Activated CD8-positive, alpha-beta T cell treated with anti-CD3 and anti-CD28 coated beads for 36 hours (primary cell): ENCODE data around the gene HABP4. TPM values are rescaled to one million over a fixed set of nuclear protein-coding genes. Genes with fewer than 3 reads are reported as not detected.

Experiments
- ATAC-seq: fragments of 200-7000 bp; cut with Tn5 transposase; one replicate; pipeline ENCODE4 v1.10.0; 2021; ENCODE audit warnings: mild to moderate bottlenecking, moderate library complexity
- CTCF ChIA-PET: fragments of 350-600 bp; sonication (Branson Sonifier 250); formaldehyde crosslinking; loops from one replicate; lab custom pipeline; 2021; ENCODE audit warnings: antibody characterized with exemption; lab: Charles Lee
- POLR2A ChIA-PET: fragments of 350-600 bp; sonication (Branson Sonifier 250); formaldehyde crosslinking; loops from one replicate; lab custom pipeline; 2021; ENCODE audit warnings: antibody characterized with exemption; lab: Charles Lee
- DNase-seq: peaks from one replicate; pipeline ENCODE4 v3.0.0-alpha.2; 2020
- H3K27ac Mint-ChIP-seq: one replicate; pipeline ENCODE4 v1.8.0; 2021; ENCODE audit warnings: mild to moderate bottlenecking, mixed read lengths
- H3K27me3 Mint-ChIP-seq: one replicate; pipeline ENCODE4 v1.8.0; 2021; ENCODE audit warnings: mixed read lengths
- H3K36me3 Mint-ChIP-seq: one replicate; pipeline ENCODE4 v1.8.0; 2021; ENCODE audit warnings: low read depth, mixed read lengths
- H3K4me1 Mint-ChIP-seq: one replicate; pipeline ENCODE4 v1.8.0; 2021; ENCODE audit warnings: low read depth, mixed read lengths
- H3K4me3 Mint-ChIP-seq: one replicate; pipeline ENCODE4 v1.8.0; 2021; ENCODE audit warnings: mild to moderate bottlenecking, moderate library complexity, mixed read lengths
- H3K9me3 Mint-ChIP-seq: one replicate; pipeline ENCODE4 v1.8.0; 2021; ENCODE audit warnings: mixed read lengths
- intact Hi-C: fragments of 100-400 bp; cut with micrococcal nuclease; formaldehyde crosslinking; loops from one replicate; pipeline ENCODE4 v1.10.0; 2022
- total RNA-seq, 2 experiments: library from RNA; stranded (reverse); gene quantifications; one replicate each; pipeline ENCODE4 v1.2.3, GENCODE V29; 2021
- TF ChIP-seq, protein P1 (sequence below): fragments of 200-600 bp; IDR thresholded peaks from one replicate; pipeline ENCODE4 v1.8.0; 2022; ENCODE audit warnings: antibody characterized with exemption, mild to moderate bottlenecking

HABP4 gene
- total RNA-seq, 2 experiments from 2014 or later: 7.0 to 8.3 TPM

DNA sequence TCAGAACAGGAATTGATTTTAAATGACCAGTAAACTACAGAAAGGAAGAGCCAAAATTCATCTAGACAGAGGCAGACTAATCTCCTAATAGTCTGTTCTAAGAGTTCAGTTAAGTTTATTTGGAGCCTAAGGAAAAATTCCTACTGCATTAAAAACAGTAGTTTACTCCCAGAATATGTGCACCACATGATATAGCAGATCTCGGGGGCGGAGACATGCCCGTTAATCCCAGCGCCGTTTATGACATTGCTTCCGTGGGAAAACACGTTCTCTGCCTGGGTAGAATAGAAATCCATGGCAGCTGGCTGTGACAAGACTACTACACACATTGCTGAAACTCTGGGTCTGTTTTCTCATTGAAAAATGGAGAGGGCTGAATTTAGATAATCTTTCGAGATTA is 11.4 kb downstream of the HABP4 start:
- DNase-seq (no peak), ATAC-seq (no peak)
- H3K27me3 Mint-ChIP-seq: no peaks in the 10 kb centered on the region
- H3K4me1 Mint-ChIP-seq: peaks cover 10% of the 10 kb centered on the region
- intact Hi-C loops: no loop called here
- CTCF ChIA-PET: interaction anchor here (0.6 to 1.9 kb wide), 2 partner anchors 19 to 189 kb away, joined by 3 to 5 read pairs; no protein-coding TSS in a partner anchor
- H3K9me3 Mint-ChIP-seq: no peaks in the 10 kb centered on the region
- TF ChIP-seq, protein P1, sequence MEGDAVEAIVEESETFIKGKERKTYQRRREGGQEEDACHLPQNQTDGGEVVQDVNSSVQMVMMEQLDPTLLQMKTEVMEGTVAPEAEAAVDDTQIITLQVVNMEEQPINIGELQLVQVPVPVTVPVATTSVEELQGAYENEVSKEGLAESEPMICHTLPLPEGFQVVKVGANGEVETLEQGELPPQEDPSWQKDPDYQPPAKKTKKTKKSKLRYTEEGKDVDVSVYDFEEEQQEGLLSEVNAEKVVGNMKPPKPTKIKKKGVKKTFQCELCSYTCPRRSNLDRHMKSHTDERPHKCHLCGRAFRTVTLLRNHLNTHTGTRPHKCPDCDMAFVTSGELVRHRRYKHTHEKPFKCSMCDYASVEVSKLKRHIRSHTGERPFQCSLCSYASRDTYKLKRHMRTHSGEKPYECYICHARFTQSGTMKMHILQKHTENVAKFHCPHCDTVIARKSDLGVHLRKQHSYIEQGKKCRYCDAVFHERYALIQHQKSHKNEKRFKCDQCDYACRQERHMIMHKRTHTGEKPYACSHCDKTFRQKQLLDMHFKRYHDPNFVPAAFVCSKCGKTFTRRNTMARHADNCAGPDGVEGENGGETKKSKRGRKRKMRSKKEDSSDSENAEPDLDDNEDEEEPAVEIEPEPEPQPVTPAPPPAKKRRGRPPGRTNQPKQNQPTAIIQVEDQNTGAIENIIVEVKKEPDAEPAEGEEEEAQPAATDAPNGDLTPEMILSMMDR: no peak
- H3K36me3 Mint-ChIP-seq: peaks cover 10% of the 10 kb centered on the region
- H3K27ac Mint-ChIP-seq: no peak overlapping the region
- no peak overlapping the region for H3K4me3 Mint-ChIP-seq
- POLR2A ChIA-PET: no interaction called here

DNA sequence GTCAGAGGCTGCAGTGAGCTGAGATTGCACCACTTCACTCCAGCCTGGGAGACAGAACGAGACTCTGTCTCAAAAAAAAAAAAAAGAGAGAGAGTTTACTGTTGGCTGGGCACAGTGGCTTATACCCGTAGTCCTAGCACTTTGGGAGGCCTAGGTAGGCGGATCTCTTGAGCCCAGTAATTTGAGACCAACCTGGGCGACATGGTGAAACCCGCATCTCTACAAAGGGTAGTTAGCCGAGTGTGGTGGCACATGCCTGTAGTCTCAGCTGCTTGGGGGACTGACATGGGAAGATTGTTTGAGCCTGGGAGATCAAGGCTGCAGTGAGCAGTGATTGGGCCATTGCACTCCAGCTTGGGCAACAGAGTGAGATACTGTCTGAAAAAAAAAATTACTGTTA is 12.6 kb downstream of the HABP4 start:
- H3K27ac Mint-ChIP-seq: no peak overlapping the region
- TF ChIP-seq, protein P1: no peak
- POLR2A ChIA-PET: no interaction called here
- CTCF ChIA-PET: interaction anchor here (1.9 kb wide), 1 partner anchor 21 kb away, joined by 5 read pairs; no protein-coding TSS in a partner anchor
- no peak for ATAC-seq
- H3K4me3 Mint-ChIP-seq: no peak overlapping the region
- no peak for DNase-seq
- H3K4me1 Mint-ChIP-seq: peaks cover 10% of the 10 kb centered on the region
- no peaks in the 10 kb centered on the region for H3K9me3 Mint-ChIP-seq
- intact Hi-C loops: no loop called here
- H3K36me3 Mint-ChIP-seq: peaks cover 13% of the 10 kb centered on the region
- H3K27me3 Mint-ChIP-seq: no peaks in the 10 kb centered on the region

DNA sequence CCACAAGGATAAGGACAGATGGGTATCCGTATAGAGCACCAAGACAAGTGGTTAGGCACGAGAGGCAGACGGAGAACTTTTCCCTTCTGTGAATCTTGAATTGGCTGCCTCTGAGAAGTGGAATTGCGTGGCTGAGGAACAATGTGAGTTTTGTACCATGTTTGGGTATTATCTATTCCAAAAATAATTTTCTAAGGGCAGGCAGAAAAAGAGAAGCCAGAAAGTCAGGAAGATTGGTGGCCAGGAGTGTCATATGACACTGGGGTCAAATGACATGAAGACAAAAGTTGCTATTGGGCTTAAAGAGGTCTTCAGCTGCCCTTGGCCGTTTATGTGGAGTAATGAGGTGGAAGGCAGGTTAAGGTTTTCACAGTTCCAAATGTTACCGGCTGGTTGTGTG is 14.5 kb downstream of the HABP4 start:
- H3K4me3 Mint-ChIP-seq: no peak overlapping the region
- ATAC-seq (no peak), DNase-seq (no peak)
- peaks cover 11% of the 10 kb centered on the region for H3K36me3 Mint-ChIP-seq
- intact Hi-C loops: no loop called here
- POLR2A ChIA-PET: no interaction called here
- no peaks in the 10 kb centered on the region for H3K27me3 Mint-ChIP-seq
- CTCF ChIA-PET: no interaction called here
- no peak overlapping the region for H3K27ac Mint-ChIP-seq
- no peaks in the 10 kb centered on the region for H3K9me3 Mint-ChIP-seq
- TF ChIP-seq, protein P1: no peak
- H3K4me1 Mint-ChIP-seq: peaks cover 3% of the 10 kb centered on the region

DNA sequence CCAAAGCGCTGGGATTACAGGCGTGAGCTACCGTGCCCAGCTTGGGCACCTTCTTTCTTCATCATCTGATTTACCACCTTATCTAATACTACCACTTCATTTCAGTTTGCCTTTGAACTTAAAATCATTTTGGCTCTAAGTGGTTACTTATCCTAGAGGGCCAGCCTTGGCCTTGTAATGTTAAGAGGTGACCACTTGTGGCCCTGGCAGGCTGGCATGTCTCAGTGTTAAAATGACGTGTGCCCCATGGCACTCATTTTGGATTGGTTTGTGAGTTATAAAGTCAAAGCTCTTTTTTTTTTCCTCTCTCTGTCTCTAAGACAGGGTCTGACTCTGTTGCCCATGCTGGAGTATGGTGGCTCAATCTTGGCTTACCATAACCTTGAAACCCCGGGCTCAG is 17.8 kb downstream of the HABP4 start:
- peaks cover 16% of the 10 kb centered on the region for H3K36me3 Mint-ChIP-seq
- ChIA-PET POLR2A (interaction anchor here (0.7 to 0.8 kb wide), 2 partner anchors 10 to 117 kb away, joined by 3 read pairs; no protein-coding TSS in a partner anchor), CTCF (interaction anchor here (1.6 kb wide), 2 partner anchors 10 to 15 kb away, joined by 3 to 7 read pairs; no protein-coding TSS in a partner anchor)
- no peaks in the 10 kb centered on the region for H3K4me1 Mint-ChIP-seq
- H3K27ac Mint-ChIP-seq: no peak overlapping the region
- intact Hi-C loops: no loop called here
- no peak overlapping the region for H3K4me3 Mint-ChIP-seq
- TF ChIP-seq, protein P1: no peak
- no peaks in the 10 kb centered on the region for H3K27me3 Mint-ChIP-seq
- ATAC-seq (no peak), DNase-seq (no peak)
- H3K9me3 Mint-ChIP-seq: no peaks in the 10 kb centered on the region

DNA sequence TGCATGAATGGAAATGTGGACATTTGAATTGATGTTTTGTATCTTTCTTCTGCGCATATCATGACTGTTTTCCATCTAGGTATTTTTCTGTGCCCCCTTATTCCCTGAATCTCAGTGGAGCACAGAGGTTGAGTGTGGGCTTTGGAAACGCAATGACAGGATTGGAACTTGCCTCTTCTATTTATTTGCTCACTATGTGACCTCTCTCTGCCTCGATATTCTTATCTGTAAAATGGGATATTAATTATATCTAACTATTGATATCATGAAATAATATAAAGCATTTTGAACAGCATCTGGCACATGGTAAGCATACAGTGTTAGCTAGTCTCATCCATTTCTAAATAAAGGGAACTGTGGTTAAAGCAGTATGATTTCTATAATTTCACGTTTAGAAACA is 26.0 kb downstream of the HABP4 start:
- ChIA-PET CTCF (interaction anchor here (1.4 kb wide), 1 partner anchor 34 kb away, joined by 3 read pairs; no protein-coding TSS in a partner anchor), POLR2A (no interaction called here)
- Mint-ChIP-seq H3K4me1 (peaks cover 15% of the 10 kb centered on the region), H3K27me3 (no peaks in the 10 kb centered on the region), H3K36me3 (peaks cover 9% of the 10 kb centered on the region), H3K4me3 (no peak overlapping the region), H3K27ac (no peak overlapping the region), H3K9me3 (no peaks in the 10 kb centered on the region)
- intact Hi-C loops: no loop called here
- TF ChIP-seq, protein P1: no peak
- no peak for DNase-seq
- ATAC-seq: no peak
